ENCODE data around the gene MARK3.

The MARK3 gene

GRCh38 chr14:103398427-103399195 lies 13.4 kb downstream of the MARK3 start:
- no peak for DNase-seq

GRCh38 chr14:103400537-103400936 lies 15.3 kb downstream of the MARK3 start:
- DNase-seq = no peak

- no peak for DNase-seq
These were observed 16.3 kb downstream of the MARK3 start for GRCh38 chr14:103401223-103402214.

- no peak for DNase-seq
These were observed 17.5 kb downstream of the MARK3 start for GRCh38 chr14:103402695-103403094.

GRCh38 chr14:103404032-103404918 lies 19.1 kb downstream of the MARK3 start:
- DNase-seq = no peak

- DNase-seq = no peak
These were observed 19.7 kb downstream of the MARK3 start for GRCh38 chr14:103404920-103405319.

- no peak for DNase-seq
These were observed 23.4 kb downstream of the MARK3 start for GRCh38 chr14:103408491-103409155.

GRCh38 chr14:103416916-103417315 lies 31.7 kb downstream of the MARK3 start:
- DNase-seq = no peak

- no peak for DNase-seq
These were observed 33.2 kb downstream of the MARK3 start for GRCh38 chr14:103418481-103418818.

GRCh38 chr14:103421556-103421955 lies 36.3 kb downstream of the MARK3 start:
- no peak for DNase-seq

- DNase-seq = no peak
These were observed 37.8 kb downstream of the MARK3 start for GRCh38 chr14:103423050-103423461.

- DNase-seq = no peak
These were observed 42.5 kb downstream of the MARK3 start for GRCh38 chr14:103427485-103428443.

- DNase-seq = no peak
These were observed 43.7 kb downstream of the MARK3 start for GRCh38 chr14:103428723-103429556.

GRCh38 chr14:103430358-103430757 lies 45.1 kb downstream of the MARK3 start:
- DNase-seq = no peak

GRCh38 chr14:103432627-103433026 lies 47.4 kb downstream of the MARK3 start:
- no peak for DNase-seq

- no peak for DNase-seq
These were observed 48.8 kb downstream of the MARK3 start for GRCh38 chr14:103433916-103434563.

- DNase-seq = no peak
These were observed 49.7 kb downstream of the MARK3 start for GRCh38 chr14:103434868-103435442.

GRCh38 chr14:103436533-103436932 lies 51.3 kb downstream of the MARK3 start:
- DNase-seq = no peak

GRCh38 chr14:103442288-103442687 lies 57.1 kb downstream of the MARK3 start:
- DNase-seq = no peak
